Measurements from ENCODE around the gene TMEM132C.

Gene TMEM132C

DNA sequence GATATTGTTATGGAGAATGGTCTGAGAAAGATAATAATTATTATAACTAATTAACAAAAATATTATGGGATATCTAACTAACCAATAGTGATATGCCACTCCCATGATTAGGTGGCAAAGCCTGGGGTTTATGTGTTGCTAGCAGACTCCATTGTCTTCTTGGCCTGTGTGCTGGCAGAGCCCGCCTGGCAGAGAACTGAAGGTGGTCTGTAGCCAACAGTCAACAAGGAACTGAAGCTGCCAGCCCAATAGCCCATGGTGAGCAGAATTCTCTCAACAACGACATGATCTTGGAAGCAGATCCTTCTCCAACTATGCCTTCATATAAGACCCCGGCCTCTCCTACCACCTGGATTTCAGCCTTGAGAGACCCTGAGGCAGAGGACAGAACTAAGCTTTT, 298.0 kb downstream of the TMEM132C start:
- TF ChIP-seq TAF1 (IDR thresholded peaks at IDR 0.05; ENCODE audit: borderline replicate concordance, insufficient read depth, low read length) (no peak), SIN3A (IDR thresholded peaks at IDR 0.05; ENCODE audit: borderline replicate concordance, insufficient read depth, low read length) (no peak), FOXP2 (optimal IDR thresholded peaks at IDR 0.05; ENCODE audit: borderline replicate concordance, extremely low read depth, extremely low read length, insufficient read depth) (no peak), POLR2AphosphoS5 (IDR thresholded peaks at IDR 0.05; ENCODE audit: low read depth, low read length) (no peak)
- TF ChIP-seq, protein P1, sequence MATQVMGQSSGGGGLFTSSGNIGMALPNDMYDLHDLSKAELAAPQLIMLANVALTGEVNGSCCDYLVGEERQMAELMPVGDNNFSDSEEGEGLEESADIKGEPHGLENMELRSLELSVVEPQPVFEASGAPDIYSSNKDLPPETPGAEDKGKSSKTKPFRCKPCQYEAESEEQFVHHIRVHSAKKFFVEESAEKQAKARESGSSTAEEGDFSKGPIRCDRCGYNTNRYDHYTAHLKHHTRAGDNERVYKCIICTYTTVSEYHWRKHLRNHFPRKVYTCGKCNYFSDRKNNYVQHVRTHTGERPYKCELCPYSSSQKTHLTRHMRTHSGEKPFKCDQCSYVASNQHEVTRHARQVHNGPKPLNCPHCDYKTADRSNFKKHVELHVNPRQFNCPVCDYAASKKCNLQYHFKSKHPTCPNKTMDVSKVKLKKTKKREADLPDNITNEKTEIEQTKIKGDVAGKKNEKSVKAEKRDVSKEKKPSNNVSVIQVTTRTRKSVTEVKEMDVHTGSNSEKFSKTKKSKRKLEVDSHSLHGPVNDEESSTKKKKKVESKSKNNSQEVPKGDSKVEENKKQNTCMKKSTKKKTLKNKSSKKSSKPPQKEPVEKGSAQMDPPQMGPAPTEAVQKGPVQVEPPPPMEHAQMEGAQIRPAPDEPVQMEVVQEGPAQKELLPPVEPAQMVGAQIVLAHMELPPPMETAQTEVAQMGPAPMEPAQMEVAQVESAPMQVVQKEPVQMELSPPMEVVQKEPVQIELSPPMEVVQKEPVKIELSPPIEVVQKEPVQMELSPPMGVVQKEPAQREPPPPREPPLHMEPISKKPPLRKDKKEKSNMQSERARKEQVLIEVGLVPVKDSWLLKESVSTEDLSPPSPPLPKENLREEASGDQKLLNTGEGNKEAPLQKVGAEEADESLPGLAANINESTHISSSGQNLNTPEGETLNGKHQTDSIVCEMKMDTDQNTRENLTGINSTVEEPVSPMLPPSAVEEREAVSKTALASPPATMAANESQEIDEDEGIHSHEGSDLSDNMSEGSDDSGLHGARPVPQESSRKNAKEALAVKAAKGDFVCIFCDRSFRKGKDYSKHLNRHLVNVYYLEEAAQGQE (IDR thresholded peaks at IDR 0.05; ENCODE audit: insufficient read depth in 1 of 2, low read depth in 2 of 2, low read length in 2 of 2): no peak

DNA sequence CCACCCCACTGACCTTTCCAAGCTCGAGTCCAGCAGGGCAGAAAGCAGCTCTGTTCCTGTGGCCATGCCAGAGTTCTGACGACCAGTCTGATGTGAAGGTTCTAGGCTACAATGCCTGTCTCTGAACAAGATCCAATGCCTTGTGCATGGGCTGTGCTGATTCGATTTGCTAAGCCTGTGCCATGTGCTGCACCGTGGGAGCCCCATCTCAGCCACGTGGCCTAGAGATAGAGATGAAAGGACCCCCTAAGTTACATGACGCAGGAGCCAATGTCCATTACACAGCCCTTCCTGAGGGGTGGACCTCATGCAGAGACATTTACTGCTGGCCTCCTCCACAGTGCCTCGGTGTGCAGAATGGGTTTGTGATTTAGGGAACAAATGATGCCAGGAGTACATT, 300.8 kb downstream of the TMEM132C start:
- TF ChIP-seq POLR2AphosphoS5 (IDR thresholded peaks at IDR 0.05; ENCODE audit: low read depth, low read length): no peak
- TF ChIP-seq, protein P1 (IDR thresholded peaks at IDR 0.05; ENCODE audit: insufficient read depth in 1 of 2, low read depth in 2 of 2, low read length in 2 of 2): no peak
- TF ChIP-seq TAF1 (IDR thresholded peaks at IDR 0.05; ENCODE audit: borderline replicate concordance, insufficient read depth, low read length): no peak
- no peak for TF ChIP-seq SIN3A (IDR thresholded peaks at IDR 0.05; ENCODE audit: borderline replicate concordance, insufficient read depth, low read length)
- TF ChIP-seq FOXP2 (optimal IDR thresholded peaks at IDR 0.05; ENCODE audit: borderline replicate concordance, extremely low read depth, extremely low read length, insufficient read depth): no peak

DNA sequence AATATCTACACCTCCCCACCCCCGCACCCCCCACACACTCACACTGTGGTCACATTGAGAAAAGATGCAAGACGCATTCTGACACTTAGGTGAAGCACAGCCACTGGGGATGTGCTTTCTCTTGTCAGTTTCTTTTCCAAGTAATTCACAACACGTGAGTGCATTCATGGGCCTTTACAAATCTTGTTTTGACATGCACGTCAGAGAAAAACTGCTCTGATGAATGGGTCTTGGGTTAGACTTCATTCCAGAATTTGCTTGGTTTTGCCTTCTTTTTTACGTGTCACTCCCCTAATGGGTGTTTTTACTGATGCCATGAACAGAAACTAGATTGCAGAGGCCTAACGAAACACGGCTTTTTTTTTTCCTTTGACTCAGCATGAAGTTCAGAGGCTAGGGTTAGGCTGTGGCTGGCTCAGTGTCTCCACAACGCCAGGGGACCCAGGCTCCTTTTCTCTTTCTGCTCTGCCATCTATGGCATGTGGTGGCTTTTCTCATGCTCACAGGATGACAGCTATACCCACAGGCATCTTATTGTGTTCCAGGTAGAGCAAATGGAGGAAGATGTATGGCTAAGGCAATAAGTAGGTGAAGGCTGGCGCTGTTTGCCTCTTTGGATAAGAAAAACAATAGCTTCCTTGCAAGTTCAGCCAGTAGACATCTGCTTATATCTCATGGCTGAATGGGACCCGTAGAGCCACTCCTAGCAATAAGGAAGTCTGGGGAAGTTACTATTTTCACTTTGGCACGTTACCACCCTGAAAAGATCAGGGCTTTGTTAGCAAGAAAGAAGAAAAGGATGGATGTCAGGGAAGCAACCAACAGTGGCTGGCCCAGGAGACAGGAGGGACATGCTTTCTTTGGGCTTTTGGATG, 303.5 kb downstream of the TMEM132C start:
- TF ChIP-seq, protein P1 (IDR thresholded peaks at IDR 0.05; ENCODE audit: insufficient read depth in 1 of 2, low read depth in 2 of 2, low read length in 2 of 2): no peak
- TF ChIP-seq SIN3A (IDR thresholded peaks at IDR 0.05; ENCODE audit: borderline replicate concordance, insufficient read depth, low read length) (no peak), TAF1 (IDR thresholded peaks at IDR 0.05; ENCODE audit: borderline replicate concordance, insufficient read depth, low read length) (no peak), POLR2AphosphoS5 (IDR thresholded peaks at IDR 0.05; ENCODE audit: low read depth, low read length) (no peak), FOXP2 (optimal IDR thresholded peaks at IDR 0.05; ENCODE audit: borderline replicate concordance, extremely low read depth, extremely low read length, insufficient read depth) (no peak)

DNA sequence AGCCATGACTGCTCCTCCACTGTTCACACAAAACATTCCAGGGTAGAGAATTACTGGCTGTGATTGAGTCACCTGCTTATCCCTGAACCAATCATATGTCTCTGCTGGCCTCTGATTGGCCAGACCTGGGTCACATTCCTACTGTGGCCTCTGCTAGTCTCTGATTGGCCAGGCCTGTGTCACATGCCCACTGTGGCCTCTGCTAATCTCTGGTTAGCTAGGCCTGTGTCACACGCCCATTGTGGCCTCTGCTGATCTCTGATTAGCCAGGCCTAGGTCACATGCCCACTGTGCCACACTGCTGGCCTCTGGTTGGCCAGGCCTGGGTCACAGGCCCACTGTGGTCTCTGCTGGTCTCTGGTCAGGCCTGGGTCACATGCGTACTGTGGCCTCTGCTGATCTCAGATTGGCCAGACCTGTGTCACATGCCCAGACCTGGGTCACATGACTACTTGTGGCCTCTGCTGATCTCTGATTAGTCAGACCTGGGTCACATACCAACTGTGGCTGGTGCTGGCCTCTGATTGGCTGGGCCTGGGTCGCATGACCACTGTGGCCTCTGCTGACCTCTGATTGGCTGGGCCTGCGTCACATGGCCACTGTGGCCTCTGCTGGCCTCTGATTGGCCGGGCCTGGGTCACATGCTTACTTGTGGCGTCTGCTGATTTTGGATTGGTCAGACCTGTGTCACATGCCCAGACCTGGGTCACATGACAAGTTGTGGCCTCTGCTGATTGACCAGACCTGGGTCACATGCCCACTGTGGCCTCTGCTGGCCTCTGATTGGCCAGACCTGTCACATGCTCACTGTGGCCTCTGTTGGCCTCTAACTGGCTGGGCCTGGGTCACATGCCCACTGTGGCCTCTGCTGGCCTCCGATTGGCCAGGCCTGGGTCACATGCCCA, 305.2 kb downstream of the TMEM132C start:
- TF ChIP-seq POLR2AphosphoS5 (IDR thresholded peaks at IDR 0.05; ENCODE audit: low read depth, low read length): no peak
- TF ChIP-seq TAF1 (IDR thresholded peaks at IDR 0.05; ENCODE audit: borderline replicate concordance, insufficient read depth, low read length): no peak
- no peak for TF ChIP-seq FOXP2 (optimal IDR thresholded peaks at IDR 0.05; ENCODE audit: borderline replicate concordance, extremely low read depth, extremely low read length, insufficient read depth)
- no peak for TF ChIP-seq SIN3A (IDR thresholded peaks at IDR 0.05; ENCODE audit: borderline replicate concordance, insufficient read depth, low read length)
- TF ChIP-seq, protein P1 (IDR thresholded peaks at IDR 0.05; ENCODE audit: insufficient read depth in 1 of 2, low read depth in 2 of 2, low read length in 2 of 2): no peak
